Cardiac muscle cell (in vitro differentiated cells and primary cell): Measurements from ENCODE around the gene SSX2. TPM values are rescaled to one million over a fixed set of nuclear protein-coding genes. Genes with fewer than 3 reads are reported as not detected.
"Not testable (repeated sequence)": the region's sequence is repeated elsewhere in the genome, so short reads cannot be mapped to it uniquely, and the experiment has no call there.

Experiments
- DNase-seq, 2 donors: peaks; one replicate each; pipeline versions ENCODE4 v3.0.0 to v3.0.0-alpha.2; 2010 to 2017; ENCODE audit warnings: low read depth in 1 of 2, low spot score in 1 of 2
- H3K27ac ChIP-seq: fragments of 200-600 bp; sonication (generic); 2 replicates; pipeline ENCODE4 v1.5.1; 2016
- H3K27me3 ChIP-seq: fragments of 200-600 bp; sonication (generic); 2 replicates; pipeline ENCODE4 v1.6.0; 2016; ENCODE audit warnings: control low read depth
- H3K36me3 ChIP-seq: fragments of 200-600 bp; sonication (generic); 2 replicates; pipeline ENCODE4 v1.5.1; 2016; ENCODE audit warnings: control low read depth
- H3K4me1 ChIP-seq: fragments of 200-600 bp; sonication (generic); 2 replicates; pipeline ENCODE4 v1.8.1; 2017; ENCODE audit warnings: low read depth, mild to moderate bottlenecking, mixed run types
- H3K4me3 ChIP-seq: fragments of 200-600 bp; sonication (generic); 2 replicates; pipeline ENCODE4 v1.5.1; 2016; ENCODE audit warnings: mild to moderate bottlenecking
- H3K9me3 ChIP-seq: fragments of 200-600 bp; sonication (generic); 2 replicates; pipeline ENCODE4 v1.5.1; 2017; ENCODE audit warnings: low read depth, mild to moderate bottlenecking, control low read depth
- polyA plus RNA-seq: library from polyadenylated mRNA; unstranded; fragments of >200 nt; fragmentation: Nextera tagmentation; extraction: Ambion mirVana; gene quantifications from 2 replicates; pipeline ENCODE4 v1.2.1, GENCODE V29; 2016
- total RNA-seq: library from RNA; depleted of rRNA; stranded (reverse); fragments of >200 nt; gene quantifications from 2 replicates; pipeline ENCODE4 v1.2.3, GENCODE V29; 2016

Gene SSX2, protein sequence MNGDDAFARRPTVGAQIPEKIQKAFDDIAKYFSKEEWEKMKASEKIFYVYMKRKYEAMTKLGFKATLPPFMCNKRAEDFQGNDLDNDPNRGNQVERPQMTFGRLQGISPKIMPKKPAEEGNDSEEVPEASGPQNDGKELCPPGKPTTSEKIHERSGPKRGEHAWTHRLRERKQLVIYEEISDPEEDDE
- total RNA-seq (not detected in 2 replicates), polyA plus RNA-seq (not detected in 2 replicates)

DNA sequence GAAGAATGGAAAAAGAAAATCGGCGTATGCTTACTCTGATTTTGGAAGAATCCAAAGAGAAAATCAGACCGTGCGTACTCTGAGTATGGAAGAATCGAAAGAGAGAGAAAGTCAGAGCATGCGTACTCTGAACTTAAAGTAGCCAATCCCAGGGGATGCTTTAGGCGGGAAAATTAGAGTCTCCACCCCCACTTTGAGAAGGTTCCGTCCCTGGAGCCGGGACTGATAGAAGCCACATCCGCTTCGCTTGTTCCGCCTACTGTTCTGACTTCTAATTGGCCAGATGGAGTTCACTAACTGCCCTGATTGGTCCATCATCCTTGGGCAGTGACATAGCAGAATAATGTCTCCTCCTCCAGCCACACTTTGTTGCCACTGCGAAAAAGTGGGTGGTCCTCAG lies at the start of gene SSX2:
TSS of gene SSX2 (minus strand) at position 101 of the 400 bp plus-strand sequence. CDS start 1,429 bp downstream, outside the sequence.
- H3K4me1 ChIP-seq, H3K36me3 ChIP-seq, H3K27ac ChIP-seq, H3K9me3 ChIP-seq, H3K4me3 ChIP-seq, H3K27me3 ChIP-seq, DNase-seq: not testable (repeated sequence)

DNA sequence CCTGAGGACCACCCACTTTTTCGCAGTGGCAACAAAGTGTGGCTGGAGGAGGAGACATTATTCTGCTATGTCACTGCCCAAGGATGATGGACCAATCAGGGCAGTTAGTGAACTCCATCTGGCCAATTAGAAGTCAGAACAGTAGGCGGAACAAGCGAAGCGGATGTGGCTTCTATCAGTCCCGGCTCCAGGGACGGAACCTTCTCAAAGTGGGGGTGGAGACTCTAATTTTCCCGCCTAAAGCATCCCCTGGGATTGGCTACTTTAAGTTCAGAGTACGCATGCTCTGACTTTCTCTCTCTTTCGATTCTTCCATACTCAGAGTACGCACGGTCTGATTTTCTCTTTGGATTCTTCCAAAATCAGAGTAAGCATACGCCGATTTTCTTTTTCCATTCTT lies 44.0 kb upstream of the SSX2 start, which contains the start of gene SSX2B:
TSS of gene SSX2B (plus strand) at position 301 of the 400 bp plus-strand sequence. CDS start 1,429 bp downstream, outside the sequence.
- H3K27ac ChIP-seq, H3K9me3 ChIP-seq, H3K4me1 ChIP-seq, DNase-seq, H3K27me3 ChIP-seq, H3K4me3 ChIP-seq, H3K36me3 ChIP-seq: not testable (repeated sequence)

DNA sequence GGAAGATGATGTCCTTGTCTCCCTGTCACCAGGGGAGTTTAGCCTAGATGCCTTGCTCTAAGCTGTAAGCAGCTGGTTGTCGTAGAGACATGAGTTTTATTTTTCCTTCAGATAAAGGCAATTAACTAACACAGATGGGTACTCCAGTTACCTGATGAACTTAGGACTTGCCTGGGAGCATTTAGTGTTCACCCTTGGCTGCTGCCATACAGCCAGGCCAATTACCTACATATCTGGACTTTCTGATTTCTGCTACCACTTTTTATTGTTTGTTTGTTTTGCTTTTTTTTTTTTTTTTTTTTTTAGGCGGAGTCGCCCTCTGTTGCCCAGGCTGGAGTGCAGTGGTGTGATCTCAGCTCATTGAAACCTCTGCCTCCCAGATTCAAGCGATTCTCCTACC lies 14.9 kb downstream of the SSX2 start:
- H3K27me3 ChIP-seq, H3K4me3 ChIP-seq, DNase-seq, H3K9me3 ChIP-seq, H3K27ac ChIP-seq, H3K4me1 ChIP-seq, H3K36me3 ChIP-seq: not testable (repeated sequence)

DNA sequence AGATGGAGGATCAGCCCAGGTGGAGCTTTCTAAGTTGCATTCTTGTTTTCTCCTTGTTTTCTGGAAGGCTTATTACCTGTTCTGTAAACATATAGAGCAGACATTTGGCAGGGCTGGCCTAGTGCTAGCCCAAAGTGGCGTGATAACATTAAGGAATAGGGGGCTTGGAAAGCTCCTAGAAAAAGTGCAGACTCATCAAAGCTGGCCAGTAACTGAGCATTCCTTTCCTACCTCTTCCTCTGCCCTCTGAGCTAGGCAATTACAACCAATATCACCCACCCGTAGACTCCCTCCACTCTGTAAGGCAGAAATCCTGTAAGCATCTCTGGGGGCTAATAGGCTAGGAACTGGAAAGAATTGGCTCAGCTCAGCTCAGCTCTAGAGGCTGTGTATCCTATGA lies 44.8 kb downstream of the SSX2 start:
- H3K36me3 ChIP-seq, H3K27me3 ChIP-seq, H3K4me1 ChIP-seq, H3K4me3 ChIP-seq, DNase-seq, H3K27ac ChIP-seq, H3K9me3 ChIP-seq: not testable (repeated sequence)

DNA sequence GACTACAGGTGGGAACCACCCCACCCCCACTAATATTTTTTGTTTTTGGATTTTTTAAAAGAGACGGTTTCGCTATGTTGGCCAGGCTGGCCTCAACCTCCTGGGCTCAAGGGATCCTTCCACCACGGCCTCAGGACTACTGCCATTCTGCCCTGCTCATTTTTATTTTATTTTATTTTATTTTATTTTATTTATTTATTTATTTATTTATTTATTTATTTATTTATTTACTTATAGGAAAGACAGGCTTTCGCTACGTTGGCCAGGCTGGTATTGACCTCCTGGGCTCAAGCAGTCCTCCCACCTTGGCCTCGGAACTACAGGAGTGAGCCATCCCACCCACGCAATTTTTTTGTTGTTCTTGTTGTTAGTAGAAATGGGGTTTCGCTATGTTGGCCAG lies 51.5 kb downstream of the SSX2 start:
- DNase-seq: not testable (repeated sequence)

DNA sequence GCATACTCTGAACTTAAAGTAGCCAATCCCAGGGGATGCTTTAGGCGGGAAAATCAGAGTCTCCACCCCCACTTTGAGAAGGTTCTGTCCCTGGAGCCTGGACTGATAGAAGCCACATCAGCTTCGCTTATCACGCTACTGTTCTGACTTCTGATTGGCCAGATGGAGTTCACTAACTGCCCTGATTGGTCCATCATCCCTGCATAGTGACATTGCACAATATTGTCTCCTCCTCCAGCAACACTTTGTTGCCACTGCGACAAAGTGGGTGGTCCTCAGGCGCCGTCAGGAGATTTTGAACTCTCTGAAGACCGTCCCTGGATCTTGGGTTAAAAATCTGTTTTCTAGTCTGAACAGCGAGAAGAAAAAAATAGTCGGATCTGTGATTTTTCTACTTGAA lies 52.2 kb downstream of the SSX2 start, which contains the start of gene SSX7:
TSS of gene SSX7 (minus strand) at position 101 of the 400 bp plus-strand sequence. CDS start 1,428 bp downstream, outside the sequence.
- not testable (repeated sequence) for H3K4me1 ChIP-seq, H3K27me3 ChIP-seq, H3K27ac ChIP-seq, H3K9me3 ChIP-seq, DNase-seq, H3K4me3 ChIP-seq, H3K36me3 ChIP-seq

More for the DNA sequence above, 51.5 kb downstream of the SSX2 start:
- not testable (repeated sequence) for H3K27ac ChIP-seq, H3K4me3 ChIP-seq, H3K9me3 ChIP-seq, H3K4me1 ChIP-seq, H3K36me3 ChIP-seq, H3K27me3 ChIP-seq

DNA sequence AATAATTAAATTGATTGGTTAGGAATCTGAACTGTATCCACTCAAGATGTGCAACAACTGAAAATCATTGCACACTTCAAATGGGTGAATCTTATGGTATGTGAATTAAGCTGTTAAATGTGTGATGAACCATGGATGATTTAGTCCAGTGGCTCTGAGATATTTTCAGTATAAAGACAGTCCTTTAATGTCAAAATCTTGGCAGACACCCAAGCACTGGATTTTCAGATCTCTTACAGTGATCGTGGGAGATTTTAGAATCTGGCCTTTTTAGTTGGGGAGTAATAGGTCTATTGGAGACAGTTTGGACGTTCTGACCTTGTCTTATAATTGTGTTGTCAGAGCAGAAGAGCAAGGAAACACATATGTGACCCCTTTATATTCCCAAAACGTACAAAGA lies 56.3 kb downstream of the SSX2 start:
- not testable (repeated sequence) for H3K9me3 ChIP-seq, H3K4me1 ChIP-seq, H3K4me3 ChIP-seq, H3K27ac ChIP-seq, H3K36me3 ChIP-seq, DNase-seq, H3K27me3 ChIP-seq

DNA sequence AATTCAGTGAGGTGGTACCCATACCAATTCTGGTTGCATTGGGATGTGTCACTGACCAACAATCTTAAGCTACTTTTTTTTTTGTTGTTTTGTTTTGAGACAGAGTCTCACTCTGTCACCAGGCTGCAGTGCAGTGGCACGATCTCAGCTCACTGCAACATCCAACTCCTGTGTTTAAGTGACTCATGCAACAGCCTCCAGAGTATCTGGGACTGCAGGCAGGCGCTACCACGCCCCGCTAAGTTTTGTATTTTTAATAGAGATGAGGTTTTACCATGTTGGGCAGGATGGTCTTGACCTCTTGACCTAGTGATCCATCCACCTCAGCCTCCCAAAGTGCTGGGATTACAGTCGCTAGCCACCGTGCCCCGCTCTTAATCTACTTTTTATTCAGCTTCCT lies 58.0 kb downstream of the SSX2 start:
- DNase-seq, H3K27me3 ChIP-seq, H3K4me1 ChIP-seq, H3K4me3 ChIP-seq, H3K27ac ChIP-seq, H3K9me3 ChIP-seq, H3K36me3 ChIP-seq: not testable (repeated sequence)

Other genes with a start within 250 kb of the SSX2 start
- gene XAGE1A, start 211.4 kb downstream of the SSX2 start, total RNA-seq: not detected in 2 replicates
- not detected in 2 replicates for gene XAGE1A, start 211.4 kb downstream of the SSX2 start, polyA plus RNA-seq
- not detected in 2 replicates for gene XAGE1B, start 190.1 kb downstream of the SSX2 start, total RNA-seq
- not detected in 2 replicates for gene XAGE1B, start 190.1 kb downstream of the SSX2 start, polyA plus RNA-seq
- not detected in 2 replicates for gene SSX7, start 52.3 kb downstream of the SSX2 start, total RNA-seq
- gene SSX7, start 52.3 kb downstream of the SSX2 start, polyA plus RNA-seq: not detected in 2 replicates
- gene SSX2B, start 44.1 kb upstream of the SSX2 start, total RNA-seq: not detected in 2 replicates
- not detected in 2 replicates for gene SSX2B, start 44.1 kb upstream of the SSX2 start, polyA plus RNA-seq
- gene SPANXN5, start 90.2 kb upstream of the SSX2 start, total RNA-seq: not detected in 2 replicates
- gene SPANXN5, start 90.2 kb upstream of the SSX2 start, polyA plus RNA-seq: not detected in 2 replicates
- gene XAGE5, start 104.1 kb upstream of the SSX2 start, total RNA-seq: not detected in 2 replicates
- not detected in 2 replicates for gene XAGE5, start 104.1 kb upstream of the SSX2 start, polyA plus RNA-seq
- not detected in 2 replicates for gene XAGE3, start 160.9 kb upstream of the SSX2 start, total RNA-seq
- not detected in 2 replicates for gene XAGE3, start 160.9 kb upstream of the SSX2 start, polyA plus RNA-seq
- gene FAM156B, start 190.2 kb upstream of the SSX2 start, total RNA-seq: 28.5 and 32.9 TPM in 2 replicates
- 32.9 and 35.4 TPM in 2 replicates for gene FAM156B, start 190.2 kb upstream of the SSX2 start, polyA plus RNA-seq